Left colon (tissue), 2 donors: ENCODE measurements around the gene ITGA2B. TPM values are rescaled to one million over a fixed set of nuclear protein-coding genes. Genes with fewer than 3 reads are reported as not detected.

Source experiments
- ATAC-seq: fragments of 200-7000 bp; cut with Tn5 transposase; one replicate; pipeline ENCODE4 v1.9.1; 2020; ENCODE audit warnings: mild to moderate bottlenecking, moderate library complexity
- DNase-seq, 2 donors: peaks; one replicate each; pipeline ENCODE4 v3.0.0-alpha.2; 2020
- intact Hi-C, 2 donors: fragments of 100-400 bp; cut with DNase I in 1 of 2; cut with micrococcal nuclease in 1 of 2; formaldehyde crosslinking; loops; one replicate each; pipeline versions ENCODE4 v1.11.2 to v1.14.0; 2022; cut with DNase I, micrococcal nuclease
- total RNA-seq, 2 donors: library from RNA; stranded (reverse); fragmentation: NEBNext Ultra II Directional; extraction: Animal tissue kit (Norgen Biotek cat#: 25700); gene quantifications; one replicate each; pipeline ENCODE4 v1.2.1, GENCODE V29; 2021
- donor health status: DM: no; HTN: no; CAD: no.
- donor health status: DM: yes; HTN: yes; CAD: no.

ITGA2B gene
- total RNA-seq, 2 donors from 2014 or later = 0.37 to 0.39 TPM

DNA sequence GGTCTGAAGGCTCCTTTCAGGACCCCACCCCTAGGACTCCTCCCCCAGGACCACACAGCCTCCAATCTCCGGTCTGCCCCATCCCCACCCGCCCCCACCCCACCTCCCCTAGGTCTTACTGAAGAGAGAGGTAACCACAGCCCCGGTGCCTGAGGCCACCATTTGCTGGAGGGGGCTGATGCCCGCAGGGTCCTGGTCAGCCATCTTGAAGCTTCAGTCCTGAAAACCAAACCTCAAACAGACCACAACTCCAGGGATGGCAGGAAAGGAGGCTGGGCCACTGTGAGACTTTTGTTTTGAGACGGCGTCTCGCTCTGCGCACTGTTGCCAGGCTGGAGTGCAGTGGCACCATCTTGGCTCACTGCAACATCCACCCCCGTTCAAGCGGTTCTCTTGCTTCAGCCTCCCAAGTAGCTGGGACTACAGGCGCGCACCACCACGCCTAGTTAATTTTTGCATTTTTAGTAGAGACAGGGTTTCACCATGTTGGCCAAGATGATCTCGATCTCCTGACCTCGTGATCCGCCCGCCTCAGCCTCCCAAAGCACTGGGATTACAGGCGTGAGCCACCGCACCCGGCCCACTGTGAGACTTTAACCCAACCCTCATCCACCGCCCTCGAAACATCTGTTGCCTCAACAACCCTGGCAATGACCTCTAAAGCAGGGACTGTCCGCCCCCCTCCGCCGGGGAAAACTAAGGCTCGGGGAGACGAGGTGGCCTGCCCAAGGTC, 65.9 kb downstream of the ITGA2B start:
- intact Hi-C loops = loop anchor here in 1 of 2 donors (5.0 kb wide), 1 partner anchor 111 kb away; no protein-coding TSS in a partner anchor

DNA sequence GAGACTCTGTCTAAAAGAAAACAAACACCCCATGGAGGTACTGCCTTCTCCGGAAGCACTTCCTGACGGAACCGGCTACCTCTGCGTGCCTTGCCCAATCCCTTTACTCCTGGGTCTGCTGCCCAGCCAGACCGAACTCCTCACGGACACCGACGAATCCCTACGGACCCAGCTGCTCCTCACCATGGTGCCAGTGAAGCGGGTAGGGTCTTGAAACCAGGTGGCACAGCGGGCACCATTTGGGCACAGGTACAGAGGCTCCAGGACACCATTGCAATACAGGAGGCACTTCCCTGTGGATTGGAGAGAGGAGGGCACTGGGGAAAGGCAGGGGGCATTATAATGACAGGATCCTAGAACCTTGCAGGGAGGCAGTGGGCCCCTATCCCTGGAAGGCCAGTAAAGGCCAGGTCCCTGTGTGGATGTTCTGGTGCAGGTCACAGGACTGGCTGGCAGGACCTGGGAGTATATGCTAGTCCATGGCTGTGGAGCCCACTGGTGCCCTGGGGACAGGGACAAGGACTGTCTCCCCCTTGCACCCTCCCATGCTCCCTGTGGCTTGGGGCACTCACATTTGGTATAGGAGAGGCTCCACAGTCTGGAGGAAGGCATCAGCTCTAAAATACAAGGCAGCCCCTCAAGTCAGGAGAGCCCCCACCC, 67.1 kb downstream of the ITGA2B start:
- no peak for DNase-seq
- intact Hi-C loops = loop anchor here in 1 of 2 donors (5.0 kb wide), 1 partner anchor 110 kb away; no protein-coding TSS in a partner anchor
- ATAC-seq = no peak

More for the DNA sequence above, 65.9 kb downstream of the ITGA2B start:
- peak; percentile 1 for ATAC-seq
- DNase-seq = peak in 1 of 2 donors; percentile 40

Other genes with a start within 250 kb of the ITGA2B start
- gene HROB, start 247.7 kb downstream of the ITGA2B start, total RNA-seq = 1 to 10 TPM in 1 of 2 donors, under 1 TPM in 1; 0.78 to 3.6 TPM
- under 1 TPM in 1 of 2 donors, not detected in 1; 0.56 TPM for gene ASB16, start 218.9 kb downstream of the ITGA2B start, total RNA-seq
- gene TMUB2, start 202.7 kb downstream of the ITGA2B start, total RNA-seq = 10 to 100 TPM; 44.8 to 51.8 TPM
- gene ATXN7L3, start 189.8 kb downstream of the ITGA2B start, total RNA-seq = 10 to 100 TPM; 80.0 to 82.3 TPM
- gene UBTF, start 170.0 kb downstream of the ITGA2B start, total RNA-seq = 10 to 100 TPM; 61.1 to 69.6 TPM
- gene SLC4A1, start 121.5 kb downstream of the ITGA2B start, total RNA-seq = not detected
- 1 to 10 TPM in 1 of 2 donors, under 1 TPM in 1; 0.46 to 1.5 TPM for gene RUNDC3A, start 81.0 kb downstream of the ITGA2B start, total RNA-seq
- 100 to 1,000 TPM; 137 to 148 TPM for gene SLC25A39, start 64.8 kb downstream of the ITGA2B start, total RNA-seq
- 100 to 1,000 TPM; 439 to 572 TPM for gene GRN, start 44.3 kb downstream of the ITGA2B start, total RNA-seq
- gene FAM171A2, start 25.8 kb downstream of the ITGA2B start, total RNA-seq = under 1 TPM; 0.24 to 0.67 TPM
- gene GPATCH8, start 113.8 kb upstream of the ITGA2B start, total RNA-seq = 10 to 100 TPM; 29.1 to 33.7 TPM
- 1 to 10 TPM in 1 of 2 donors, under 1 TPM in 1; 0.31 to 1.6 TPM for gene FZD2, start 167.8 kb upstream of the ITGA2B start, total RNA-seq